HCT116 (cell line): ENCODE measurements around the gene SLC1A3. TPM values are rescaled to one million over a fixed set of nuclear protein-coding genes. Genes with fewer than 3 reads are reported as not detected.

Experiments
- ATAC-seq: fragments of 200-7000 bp; cut with Tn5 transposase; 2 replicates; pipeline ENCODE4 v1.9.1; 2020; ENCODE audit warnings: mild to moderate bottlenecking, moderate library complexity
- BruUV-seq: library from RNA; stranded (reverse); fragments of 400-500 nt; replicated peaks from 2 replicates; lab custom pipeline; 2021; lab: Mats Ljungman, UMichigan
- CTCF ChIA-PET: fragments of 300-600 bp; sonication (Branson Sonifier 250); formaldehyde crosslinking; loops from one replicate; lab custom pipeline; 2021; ENCODE audit warnings: antibody characterized with exemption; lab: Charles Lee
- POLR2A ChIA-PET: fragments of 300-600, 350-600 bp; sonication (Branson Sonifier 250); formaldehyde crosslinking; loops from one replicate; lab custom pipeline; 2021; ENCODE audit warnings: antibody characterized with exemption; lab: Charles Lee
- RAD21 ChIA-PET, 2 experiments: fragments of 300-600 bp; sonication (Branson Sonifier 250); formaldehyde crosslinking; loops; one replicate each; lab custom pipeline; 2023; ENCODE audit warnings: low total read pairs in 2 of 2; ENCODE audit not compliant: uncharacterized antibody in 2 of 2, unreplicated experiment in 2 of 2, low non-redundant PET in 1 of 2; lab: Charles Lee
- DNase-seq: peaks from one replicate; pipeline ENCODE4 v3.0.0-alpha.2; 2010; ENCODE audit warnings: low read depth, low spot score
- H2AFZ ChIP-seq: fragments of 200-600 bp; shearing (Covaris generic), sonication (generic); 2 replicates; pipeline ENCODE4 v1.6.1; 2017; ENCODE audit warnings: low read depth, mixed run types, mixed read lengths, antibody characterized with exemption, low read length; ENCODE audit not compliant: poor library complexity, severe bottlenecking
- H3K27ac ChIP-seq: 2 replicates; pipeline ENCODE4 v1.5.1; 2012; ENCODE audit warnings: low read depth, low read length
- H3K27me3 ChIP-seq: fragments of 200-600 bp; sonication (generic); 2 replicates; pipeline ENCODE4 v1.6.1; 2016; ENCODE audit warnings: mixed run types, low read length, mixed read lengths; ENCODE audit not compliant: insufficient read depth
- H3K36me3 ChIP-seq, 2 experiments: fragments of 200-500 bp in 1 of 2; fragments of 200-600 bp in 1 of 2; sonication (Bioruptor generic) in 1 of 2; sonication (generic) in 1 of 2; 2 replicates each; pipeline versions ENCODE4 v1.5.1 to v1.6.1; 2014 to 2016; ENCODE audit warnings: low read length in 2 of 2, inconsistent platforms in 1 of 2, mixed read lengths in 1 of 2, mixed run types in 1 of 2; ENCODE audit not compliant: insufficient read depth in 2 of 2, control insufficient read depth in 1 of 2
- H3K4me1 ChIP-seq, 2 experiments: fragments of 200-600 bp in 1 of 2; sonication (generic) in 1 of 2; 2 replicates each; pipeline versions ENCODE4 v1.5.1 to v1.6.1; 2012 to 2017; ENCODE audit warnings: low read length in 2 of 2, inconsistent platforms in 1 of 2, mild to moderate bottlenecking in 1 of 2, mixed read lengths in 1 of 2, mixed run types in 1 of 2, moderate library complexity in 1 of 2; ENCODE audit not compliant: insufficient read depth in 2 of 2, control insufficient read depth in 1 of 2
- H3K4me2 ChIP-seq: fragments of 200-600 bp; sonication (generic); 2 replicates; pipeline ENCODE4 v1.6.1; 2017; ENCODE audit warnings: mixed run types, low read length, mixed read lengths
- H3K4me3 ChIP-seq, 2 experiments: fragments of 200-600 bp in 1 of 2; sonication (generic) in 1 of 2; replicated peaks in 1 of 2; 2 replicates each; pipeline ENCODE4 v1.5.1; 2011 to 2016; ENCODE audit warnings: low read length in 2 of 2, control low read depth in 1 of 2, low read depth in 1 of 2, mild to moderate bottlenecking in 1 of 2, mixed read lengths in 1 of 2, mixed run types in 1 of 2
- H3K79me2 ChIP-seq: fragments of 200-600 bp; sonication (generic); 2 replicates; pipeline ENCODE4 v1.6.1; 2017; ENCODE audit warnings: mild to moderate bottlenecking, mixed run types, low read length, moderate library complexity, mixed read lengths; ENCODE audit not compliant: insufficient read depth
- H3K9ac ChIP-seq: fragments of 200-600 bp; sonication (generic); 2 replicates; pipeline ENCODE4 v1.6.1; 2016; ENCODE audit warnings: low read length, mixed read lengths
- H3K9me2 ChIP-seq: fragments of 200-600 bp; sonication (generic), shearing (Covaris generic); 2 replicates; pipeline ENCODE4 v1.6.1; 2017; ENCODE audit warnings: mixed run types, mild to moderate bottlenecking, moderate library complexity; ENCODE audit not compliant: insufficient read depth
- H3K9me3 ChIP-seq, 2 experiments: fragments of 200-500 bp in 1 of 2; fragments of 200-600 bp in 1 of 2; sonication (Bioruptor generic) in 1 of 2; sonication (generic) in 1 of 2; 2 replicates each; pipeline ENCODE4 v1.6.1; 2014 to 2017; ENCODE audit warnings: low read length in 2 of 2, mixed read lengths in 2 of 2, inconsistent platforms in 1 of 2, low read depth in 1 of 2, mild to moderate bottlenecking in 1 of 2, mixed run types in 1 of 2, moderate library complexity in 1 of 2; ENCODE audit not compliant: control insufficient read depth in 1 of 2, insufficient read depth in 1 of 2
- H4K20me1 ChIP-seq: fragments of 200-600 bp; sonication (generic), shearing (Covaris generic); 2 replicates; pipeline ENCODE4 v1.6.1; 2017; ENCODE audit warnings: mixed run types, mild to moderate bottlenecking, moderate library complexity; ENCODE audit not compliant: insufficient read depth
- EGR1 ChIP-seq: IDR thresholded peaks from 2 replicates; pipeline ENCODE4 v1.6.1; 2012; ENCODE audit warnings: low read depth
- EZH2phosphoT487 ChIP-seq: fragments of 200-600 bp; IDR thresholded peaks from 2 replicates; pipeline ENCODE4 v1.6.1; 2018; ENCODE audit warnings: antibody characterized with exemption, borderline replicate concordance
- JUND ChIP-seq: IDR thresholded peaks from 2 replicates; pipeline ENCODE4 v1.6.1; 2012
- POLR2A ChIP-seq: IDR thresholded peaks from 2 replicates; pipeline ENCODE4 v1.7.0; 2011; ENCODE audit warnings: borderline replicate concordance; ENCODE audit not compliant: insufficient read depth, insufficient read length; ENCODE audit errors: extremely low read depth
- RAD21 ChIP-seq: IDR thresholded peaks from 2 replicates; pipeline ENCODE4 v1.6.1; 2012; ENCODE audit warnings: low read depth, mild to moderate bottlenecking
- SIN3A ChIP-seq: IDR thresholded peaks from 2 replicates; pipeline ENCODE4 v1.6.1; 2012; ENCODE audit warnings: low read depth
- SP1 ChIP-seq: IDR thresholded peaks from 2 replicates; pipeline ENCODE4 v1.6.1; 2012; ENCODE audit warnings: low read depth
- SRF ChIP-seq: IDR thresholded peaks from 2 replicates; pipeline ENCODE4 v1.6.1; 2012; ENCODE audit warnings: low read depth
- intact Hi-C: fragments of 100-400 bp; cut with micrococcal nuclease; formaldehyde crosslinking; loops from 2 replicates; pipeline ENCODE4 v1.10.0; 2022
- total RNA-seq: library from RNA; stranded (reverse); gene quantifications from one replicate; pipeline ENCODE4 v1.2.1, GENCODE V29; 2021; ENCODE audit not compliant: unreplicated experiment
- TF ChIP-seq, protein P1 (sequence below), 3 experiments: fragments of 200-600 bp in 1 of 3; sonication (generic) in 1 of 3; IDR thresholded peaks in 2 of 3; conservative IDR thresholded peaks in 1 of 3; 2 replicates each; pipeline ENCODE4 v1.5.1; 2012 to 2017; ENCODE audit warnings: low read depth in 2 of 3, low read length in 2 of 3, antibody characterized with exemption in 1 of 3, borderline replicate concordance in 1 of 3, control low read depth in 1 of 3, mild to moderate bottlenecking in 1 of 3, mixed read lengths in 1 of 3, mixed run types in 1 of 3, moderate library complexity in 1 of 3; ENCODE audit not compliant: insufficient read depth in 1 of 3
- TF ChIP-seq, protein P2 (sequence below): IDR thresholded peaks from 2 replicates; pipeline ENCODE4 v1.6.1; 2012; ENCODE audit warnings: low read depth
- TF ChIP-seq, protein P3 (sequence below): IDR thresholded peaks from 2 replicates; pipeline ENCODE4 v1.6.1; 2011; ENCODE audit warnings: mild to moderate bottlenecking, low read length, moderate library complexity; ENCODE audit not compliant: insufficient replicate concordance; ENCODE audit errors: extremely low read depth

Gene SLC1A3
- total RNA-seq, 1 experiment from 2014 or later = 12.9 TPM

DNA sequence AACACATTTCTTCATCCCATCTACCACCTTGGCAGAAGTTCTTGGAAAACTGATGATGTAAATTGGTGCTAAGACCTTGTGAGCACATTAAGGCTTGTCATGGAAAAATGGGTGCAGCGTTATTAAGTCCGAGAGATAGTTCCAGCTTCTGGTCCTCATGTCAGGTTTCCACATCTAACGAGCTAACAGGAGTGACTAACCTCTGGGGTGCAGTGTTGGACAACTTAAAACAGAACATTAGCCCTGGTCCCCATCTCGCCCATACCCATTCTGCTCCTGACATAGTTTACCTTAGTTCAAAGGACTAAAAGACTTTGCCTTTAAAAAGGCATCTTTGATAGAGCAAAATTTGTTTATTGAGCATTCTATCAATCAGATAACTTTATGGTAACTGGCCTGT is 128.0 kb downstream of the SLC1A3 start:
- CTCF ChIA-PET = interaction anchor here (0.7 to 1.6 kb wide), 9 partner anchors 10 to 1458 kb away, joined by 3 to 11 read pairs (median 3); no protein-coding TSS in a partner anchor
- no TSS peak for BruUV-seq
- no peaks in the 10 kb centered on the region for H4K20me1 ChIP-seq
- H2AFZ ChIP-seq = no peak overlapping the region
- no peak for TF ChIP-seq EZH2phosphoT487
- TF ChIP-seq EGR1 = no peak
- no peak for TF ChIP-seq SP1
- no peak for TF ChIP-seq SRF
- peak; percentile 57 for TF ChIP-seq RAD21
- TF ChIP-seq, protein P1, sequence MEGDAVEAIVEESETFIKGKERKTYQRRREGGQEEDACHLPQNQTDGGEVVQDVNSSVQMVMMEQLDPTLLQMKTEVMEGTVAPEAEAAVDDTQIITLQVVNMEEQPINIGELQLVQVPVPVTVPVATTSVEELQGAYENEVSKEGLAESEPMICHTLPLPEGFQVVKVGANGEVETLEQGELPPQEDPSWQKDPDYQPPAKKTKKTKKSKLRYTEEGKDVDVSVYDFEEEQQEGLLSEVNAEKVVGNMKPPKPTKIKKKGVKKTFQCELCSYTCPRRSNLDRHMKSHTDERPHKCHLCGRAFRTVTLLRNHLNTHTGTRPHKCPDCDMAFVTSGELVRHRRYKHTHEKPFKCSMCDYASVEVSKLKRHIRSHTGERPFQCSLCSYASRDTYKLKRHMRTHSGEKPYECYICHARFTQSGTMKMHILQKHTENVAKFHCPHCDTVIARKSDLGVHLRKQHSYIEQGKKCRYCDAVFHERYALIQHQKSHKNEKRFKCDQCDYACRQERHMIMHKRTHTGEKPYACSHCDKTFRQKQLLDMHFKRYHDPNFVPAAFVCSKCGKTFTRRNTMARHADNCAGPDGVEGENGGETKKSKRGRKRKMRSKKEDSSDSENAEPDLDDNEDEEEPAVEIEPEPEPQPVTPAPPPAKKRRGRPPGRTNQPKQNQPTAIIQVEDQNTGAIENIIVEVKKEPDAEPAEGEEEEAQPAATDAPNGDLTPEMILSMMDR (IDR thresholded peaks at IDR 0.05 in 2 of 3, conservative IDR thresholded peaks at IDR 0.05 in 1 of 3; ENCODE audit: borderline replicate concordance in 1 of 3, insufficient read depth in 1 of 3, low read depth in 2 of 3, low read length in 2 of 3) = peak in 2 of 3 experiments; percentile 11 to 39; a peak in 1 of 6 replicates
- no peak for TF ChIP-seq JUND
- TF ChIP-seq, protein P2, sequence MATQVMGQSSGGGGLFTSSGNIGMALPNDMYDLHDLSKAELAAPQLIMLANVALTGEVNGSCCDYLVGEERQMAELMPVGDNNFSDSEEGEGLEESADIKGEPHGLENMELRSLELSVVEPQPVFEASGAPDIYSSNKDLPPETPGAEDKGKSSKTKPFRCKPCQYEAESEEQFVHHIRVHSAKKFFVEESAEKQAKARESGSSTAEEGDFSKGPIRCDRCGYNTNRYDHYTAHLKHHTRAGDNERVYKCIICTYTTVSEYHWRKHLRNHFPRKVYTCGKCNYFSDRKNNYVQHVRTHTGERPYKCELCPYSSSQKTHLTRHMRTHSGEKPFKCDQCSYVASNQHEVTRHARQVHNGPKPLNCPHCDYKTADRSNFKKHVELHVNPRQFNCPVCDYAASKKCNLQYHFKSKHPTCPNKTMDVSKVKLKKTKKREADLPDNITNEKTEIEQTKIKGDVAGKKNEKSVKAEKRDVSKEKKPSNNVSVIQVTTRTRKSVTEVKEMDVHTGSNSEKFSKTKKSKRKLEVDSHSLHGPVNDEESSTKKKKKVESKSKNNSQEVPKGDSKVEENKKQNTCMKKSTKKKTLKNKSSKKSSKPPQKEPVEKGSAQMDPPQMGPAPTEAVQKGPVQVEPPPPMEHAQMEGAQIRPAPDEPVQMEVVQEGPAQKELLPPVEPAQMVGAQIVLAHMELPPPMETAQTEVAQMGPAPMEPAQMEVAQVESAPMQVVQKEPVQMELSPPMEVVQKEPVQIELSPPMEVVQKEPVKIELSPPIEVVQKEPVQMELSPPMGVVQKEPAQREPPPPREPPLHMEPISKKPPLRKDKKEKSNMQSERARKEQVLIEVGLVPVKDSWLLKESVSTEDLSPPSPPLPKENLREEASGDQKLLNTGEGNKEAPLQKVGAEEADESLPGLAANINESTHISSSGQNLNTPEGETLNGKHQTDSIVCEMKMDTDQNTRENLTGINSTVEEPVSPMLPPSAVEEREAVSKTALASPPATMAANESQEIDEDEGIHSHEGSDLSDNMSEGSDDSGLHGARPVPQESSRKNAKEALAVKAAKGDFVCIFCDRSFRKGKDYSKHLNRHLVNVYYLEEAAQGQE = no peak
- TF ChIP-seq, protein P3, sequence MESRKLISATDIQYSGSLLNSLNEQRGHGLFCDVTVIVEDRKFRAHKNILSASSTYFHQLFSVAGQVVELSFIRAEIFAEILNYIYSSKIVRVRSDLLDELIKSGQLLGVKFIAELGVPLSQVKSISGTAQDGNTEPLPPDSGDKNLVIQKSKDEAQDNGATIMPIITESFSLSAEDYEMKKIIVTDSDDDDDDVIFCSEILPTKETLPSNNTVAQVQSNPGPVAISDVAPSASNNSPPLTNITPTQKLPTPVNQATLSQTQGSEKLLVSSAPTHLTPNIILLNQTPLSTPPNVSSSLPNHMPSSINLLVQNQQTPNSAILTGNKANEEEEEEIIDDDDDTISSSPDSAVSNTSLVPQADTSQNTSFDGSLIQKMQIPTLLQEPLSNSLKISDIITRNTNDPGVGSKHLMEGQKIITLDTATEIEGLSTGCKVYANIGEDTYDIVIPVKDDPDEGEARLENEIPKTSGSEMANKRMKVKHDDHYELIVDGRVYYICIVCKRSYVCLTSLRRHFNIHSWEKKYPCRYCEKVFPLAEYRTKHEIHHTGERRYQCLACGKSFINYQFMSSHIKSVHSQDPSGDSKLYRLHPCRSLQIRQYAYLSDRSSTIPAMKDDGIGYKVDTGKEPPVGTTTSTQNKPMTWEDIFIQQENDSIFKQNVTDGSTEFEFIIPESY = no peak
- TF ChIP-seq SIN3A = no peak
- TF ChIP-seq POLR2A = no peak
- no peaks in the 10 kb centered on the region for H3K36me3 ChIP-seq
- POLR2A ChIA-PET = no interaction called here
- no peak overlapping the region for H3K4me3 ChIP-seq
- no peak overlapping the region for H3K9ac ChIP-seq
- no peaks in the 10 kb centered on the region for H3K27me3 ChIP-seq
- H3K4me1 ChIP-seq = peaks cover 0 to 2% of the 10 kb centered on the region in 2 experiments; a peak in 2 of 4 replicates
- no peak overlapping the region for H3K4me2 ChIP-seq
- H3K27ac ChIP-seq = no peak overlapping the region
- H3K79me2 ChIP-seq = no peaks in the 10 kb centered on the region
- ATAC-seq (peak; percentile 81), DNase-seq (no peak)
- intact Hi-C loops = loop anchor here (5.0 kb wide), 2 partner anchors 273 to 1458 kb away; no protein-coding TSS in a partner anchor
- no peaks in the 10 kb centered on the region for H3K9me2 ChIP-seq
- H3K9me3 ChIP-seq = no peaks in the 10 kb centered on the region
- RAD21 ChIA-PET = no interaction called here
